Measurements from ENCODE around the gene DDT.
"Not testable (repeated sequence)": the region's sequence is repeated elsewhere in the genome, so short reads cannot be mapped to it uniquely, and the experiment has no call there.

Gene DDT

GRCh38 chr22:23974345-23974744 lies at the start of gene DDT:
Gene DDT (minus strand): TSS chr22:23974441. CDS start chr22:23974414, 27 bp downstream.
- not testable (repeated sequence) for DNase-seq

DNA sequence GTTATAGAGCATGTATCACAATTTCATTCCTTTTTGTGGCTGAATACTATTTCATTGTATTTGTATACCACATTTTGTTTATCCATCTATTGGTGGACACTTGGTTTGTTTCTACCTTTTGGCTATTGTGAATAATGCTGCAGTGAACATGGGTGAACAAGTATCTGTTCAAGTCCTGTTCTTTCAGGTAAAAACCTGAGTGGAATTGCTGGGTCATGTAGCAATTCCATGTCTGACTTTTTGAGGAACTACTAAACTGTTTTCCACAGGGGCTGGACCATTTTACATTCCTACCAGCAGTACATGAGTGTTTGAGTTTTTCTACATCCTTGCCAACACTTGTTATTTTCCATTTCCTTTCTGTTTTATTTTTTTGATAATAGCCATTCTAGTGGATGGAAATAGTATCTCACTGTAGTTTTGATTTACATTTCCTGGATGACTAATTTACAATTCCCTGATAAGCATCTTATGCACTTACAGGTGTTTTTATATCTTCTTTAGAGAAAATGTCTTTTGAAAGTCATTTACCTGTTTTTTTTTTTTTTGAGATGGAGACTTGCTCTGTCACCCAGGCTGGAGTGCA lies 49.1 kb upstream of the DDT start:
- DNase-seq: no peak

GRCh38 chr22:24021304-24021703 lies 47.1 kb upstream of the DDT start:
- no peak for DNase-seq

GRCh38 chr22:24016156-24016555 lies 41.9 kb upstream of the DDT start:
- no peak for DNase-seq

DNA sequence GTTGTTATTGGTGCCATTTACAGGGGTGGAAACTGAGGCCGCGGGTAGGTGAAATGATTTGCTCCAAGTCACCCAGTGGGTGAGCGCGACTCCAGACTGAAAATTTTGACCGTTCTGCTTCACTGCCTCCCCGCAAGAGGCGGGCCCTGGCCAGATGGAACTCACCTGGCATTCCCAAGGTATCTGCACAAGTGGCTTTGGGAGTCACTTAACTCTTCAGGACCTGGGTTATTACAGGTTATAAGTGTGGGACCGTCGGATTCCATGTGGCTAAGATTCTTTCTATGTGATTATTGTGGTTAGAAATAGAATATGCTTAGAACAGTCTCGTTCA lies 37.5 kb upstream of the DDT start:
- peak; percentile 73 for DNase-seq

GRCh38 chr22:24010018-24010391 lies 35.8 kb upstream of the DDT start:
- no peak for DNase-seq

- DNase-seq: peak; percentile 69
Measured at GRCh38 chr22:24009227-24010017, 35.2 kb upstream of the DDT start.

DNA sequence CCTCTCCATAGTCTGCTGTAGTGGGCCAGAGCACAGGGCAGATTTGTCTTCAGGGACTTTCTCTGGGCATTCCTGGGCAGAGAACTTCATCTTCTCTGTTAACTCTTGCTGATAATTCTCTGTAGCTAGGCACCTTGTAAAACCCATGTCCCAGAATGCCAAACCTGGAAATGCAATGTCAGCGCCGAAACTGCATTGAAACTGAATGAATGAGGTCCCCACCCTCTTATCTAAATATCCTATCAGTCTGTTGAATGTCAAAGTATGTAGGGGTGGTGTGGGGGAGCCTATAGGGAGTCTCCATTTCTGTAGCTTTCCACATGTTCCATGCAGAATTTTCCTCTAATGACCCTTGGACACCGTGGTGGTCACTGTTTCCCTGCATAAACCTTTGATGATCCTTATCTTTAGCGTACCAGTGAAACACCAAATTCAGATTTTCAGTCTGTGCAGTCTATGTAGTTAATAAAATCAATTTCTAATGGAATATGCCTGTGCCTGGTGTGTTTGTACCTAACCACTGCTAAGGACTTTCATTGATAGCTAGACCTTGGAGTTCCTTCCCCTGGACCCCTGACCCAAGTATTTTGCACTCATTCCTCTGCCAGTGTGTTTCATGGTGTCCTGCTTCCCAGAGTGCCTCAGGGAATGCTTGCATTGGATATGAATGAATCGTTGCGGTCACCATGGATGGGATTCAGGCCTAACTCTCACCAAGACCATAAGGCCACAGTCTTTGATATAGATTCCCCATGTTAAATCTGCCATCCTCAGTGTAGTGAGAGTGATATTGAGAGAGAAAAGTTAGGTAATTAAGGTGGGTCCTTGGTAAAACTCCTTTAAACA lies 34.4 kb upstream of the DDT start:
- DNase-seq: no peak

- no peak for DNase-seq
Measured at GRCh38 chr22:24008022-24008283, 33.7 kb upstream of the DDT start.

- no peak for DNase-seq
Measured at GRCh38 chr22:24007253-24008021, 33.2 kb upstream of the DDT start.

DNA sequence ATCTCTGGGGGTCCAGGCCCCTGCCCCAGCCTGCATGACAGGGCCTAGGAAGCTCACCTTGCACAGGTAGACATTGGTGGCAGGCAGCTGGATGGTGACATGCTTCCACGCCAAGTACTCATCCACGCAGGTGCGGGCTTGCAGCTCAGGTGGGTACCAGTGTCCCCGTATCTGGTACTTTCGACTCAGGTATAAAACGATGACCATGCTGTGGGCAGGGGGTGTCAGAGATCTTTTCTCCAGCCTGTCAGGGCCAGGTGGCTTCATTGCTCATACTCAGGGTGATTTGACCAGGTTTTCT lies 32.6 kb upstream of the DDT start:
- no peak for DNase-seq

- no peak for DNase-seq
Measured at GRCh38 chr22:24006207-24006913, 32.1 kb upstream of the DDT start.

DNA sequence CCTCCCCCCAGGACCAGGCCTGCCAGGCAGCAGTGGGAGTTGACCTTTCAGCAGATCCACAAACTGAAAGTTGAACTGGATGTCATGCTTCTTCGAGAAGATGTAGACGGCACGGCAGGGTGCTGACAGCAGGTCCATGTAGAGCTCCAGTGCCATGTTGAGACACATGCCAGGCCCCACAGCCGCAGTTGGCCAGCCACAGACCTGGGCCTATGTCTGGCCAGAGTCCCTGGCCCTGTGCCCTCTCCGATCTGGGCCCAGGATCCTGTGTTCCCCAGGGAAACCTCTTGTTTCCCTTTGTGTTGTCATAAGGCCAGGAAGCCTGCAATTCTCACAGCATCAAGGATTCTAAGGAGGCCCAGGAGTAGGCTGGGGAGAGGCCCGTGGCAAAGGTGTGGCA lies 31.0 kb upstream of the DDT start, which contains the start of gene GSTT4:
TSS of gene GSTT4 (minus strand) at position 253 of the 400 bp plus-strand sequence. CDS start at position 156, 97 bp downstream.
- DNase-seq: no peak

DNA sequence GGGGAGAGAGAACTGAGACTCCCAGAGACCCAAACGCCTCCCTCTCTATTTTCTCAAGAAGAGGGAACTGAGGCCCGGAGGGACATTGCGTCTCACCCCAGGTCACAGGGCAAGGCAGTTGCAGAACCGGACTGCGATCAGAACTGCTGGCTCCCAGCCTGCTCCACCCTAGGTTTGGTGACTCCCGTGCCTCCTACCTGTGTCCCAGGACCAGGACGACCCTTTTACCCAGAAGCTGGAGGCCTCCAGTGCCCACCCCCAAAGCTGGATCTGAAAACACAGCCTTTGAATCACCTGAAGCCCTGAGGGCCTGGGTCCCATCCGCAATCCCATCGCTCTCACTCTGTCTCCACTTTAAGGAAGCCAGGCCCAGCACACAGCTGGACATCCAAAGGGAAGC lies 29.6 kb upstream of the DDT start:
- DNase-seq: no peak

DNA sequence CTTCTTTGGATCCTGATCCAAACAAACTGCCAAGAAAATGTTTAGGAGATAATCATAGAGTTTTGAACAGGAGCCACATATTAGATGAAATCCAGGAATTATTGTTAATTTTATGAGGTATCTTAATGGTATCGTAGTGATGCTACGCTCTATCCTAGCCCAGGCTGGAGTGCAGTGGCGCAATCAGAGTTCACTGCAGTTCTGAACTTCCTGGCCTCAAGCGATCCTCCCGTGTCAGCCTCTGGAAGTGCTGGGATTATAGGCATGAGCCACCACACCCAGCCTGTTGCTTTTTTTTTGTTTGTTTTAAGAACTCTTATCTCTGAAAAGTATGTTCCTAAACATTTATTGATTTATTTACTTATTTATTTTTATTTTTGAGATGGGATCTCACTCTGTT lies 28.6 kb upstream of the DDT start:
- DNase-seq: no peak

- DNase-seq: no peak
Measured at GRCh38 chr22:24002272-24002671, 28.0 kb upstream of the DDT start.

DNA sequence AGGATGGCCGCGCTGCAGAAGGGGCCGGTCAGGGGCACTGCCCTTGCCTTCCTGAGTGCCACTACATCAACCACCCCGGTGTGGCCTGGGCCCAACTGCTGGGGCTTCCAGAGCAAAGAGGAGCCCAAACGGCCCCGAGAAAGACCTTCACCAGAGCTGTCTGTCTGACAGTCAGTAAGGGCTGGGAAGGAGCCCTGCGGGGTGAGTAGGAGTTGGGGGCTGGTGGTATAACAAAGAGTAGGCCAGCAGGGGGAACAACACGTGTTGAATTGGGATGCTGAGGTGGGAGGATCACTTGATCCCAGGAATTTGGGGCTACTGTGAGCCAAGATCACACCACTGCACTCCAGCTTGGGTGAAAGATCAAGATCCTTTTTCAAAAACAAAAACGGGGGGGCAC lies 27.1 kb upstream of the DDT start:
- DNase-seq: no peak

DNA sequence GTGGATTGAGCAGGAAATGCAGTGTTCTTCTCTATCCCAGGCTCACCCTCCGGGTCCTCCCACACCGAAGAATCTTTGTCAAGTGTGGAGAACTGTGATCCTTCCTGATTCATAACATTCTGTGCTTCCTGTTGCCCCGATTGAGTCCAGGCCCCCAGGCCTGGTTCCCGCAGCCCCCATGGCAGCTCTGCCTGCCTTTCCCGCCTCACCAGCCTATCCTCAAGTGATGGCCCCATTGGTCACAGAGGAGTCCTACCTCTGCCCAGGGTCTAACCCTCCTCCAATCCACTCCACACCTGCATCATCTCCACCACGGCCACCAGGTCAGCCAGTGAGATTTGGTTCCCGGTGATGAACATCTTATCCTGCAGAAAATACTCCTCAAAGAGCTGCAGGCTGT lies 25.5 kb upstream of the DDT start:
- not testable (repeated sequence) for DNase-seq

GRCh38 chr22:23997092-23997491 lies 22.9 kb upstream of the DDT start:
- no peak for DNase-seq

DNA sequence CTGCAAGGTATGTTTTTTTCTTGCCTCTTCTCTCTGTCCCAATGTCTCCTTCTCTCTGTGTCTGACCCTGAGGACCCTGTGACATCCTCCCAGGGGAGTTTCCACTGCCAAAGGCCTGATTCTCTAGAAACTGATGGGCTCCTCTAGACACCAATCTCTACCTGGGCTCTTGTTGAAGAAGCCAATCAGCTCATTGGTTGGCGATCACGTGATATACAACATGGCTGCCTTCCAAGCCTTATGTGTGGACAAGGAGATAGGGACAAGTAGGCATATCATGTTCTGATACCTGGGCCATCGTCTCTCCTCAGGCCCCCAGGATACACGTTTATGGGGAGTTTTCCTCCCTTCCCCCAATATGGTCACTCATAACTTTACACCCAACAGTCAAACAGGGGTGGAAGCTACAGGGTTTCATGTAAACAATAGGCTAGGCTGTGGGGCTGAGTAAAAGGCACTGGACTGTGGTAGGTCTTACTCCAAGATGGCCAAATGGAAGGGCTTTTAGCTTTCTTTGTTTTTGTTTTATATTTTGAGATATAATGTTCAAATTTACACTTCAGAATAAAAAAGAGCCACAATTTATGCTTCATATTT lies 19.4 kb upstream of the DDT start:
- peak; percentile 83 for DNase-seq

GRCh38 chr22:23993080-23993479 lies 18.8 kb upstream of the DDT start:
- not testable (repeated sequence) for DNase-seq

DNA sequence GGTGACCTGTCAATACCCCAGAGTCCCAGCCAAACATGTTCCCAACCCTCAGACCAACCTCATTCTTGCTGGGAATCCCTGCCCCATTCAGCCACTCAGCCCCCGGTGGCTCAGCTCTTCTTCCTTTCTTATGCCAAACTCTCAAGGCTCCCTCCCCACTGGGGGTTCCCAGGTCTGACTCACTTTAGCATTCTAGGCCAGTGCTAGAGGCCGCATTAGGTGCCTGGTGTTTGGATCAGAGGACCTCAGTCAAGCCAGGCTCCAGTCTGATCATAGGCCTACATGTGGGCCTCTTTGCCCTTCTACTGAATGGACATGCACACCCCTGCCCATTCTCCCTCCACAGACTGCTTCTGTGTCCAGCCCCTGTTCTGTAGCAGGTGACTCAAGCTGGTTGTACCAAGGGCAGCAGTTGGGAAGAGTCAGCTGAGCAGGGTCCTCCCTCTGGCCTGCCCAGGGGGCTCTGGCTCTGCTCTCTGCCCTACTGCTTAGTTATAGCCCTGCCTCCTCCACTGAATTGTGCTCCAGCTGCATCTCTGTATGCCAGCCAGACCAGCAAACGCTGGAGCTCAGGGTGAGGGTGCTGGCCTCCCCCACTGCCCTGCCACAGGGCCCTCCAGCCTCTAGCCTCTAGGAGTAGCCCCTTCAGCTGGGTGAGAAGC lies 15.5 kb upstream of the DDT start:
- DNase-seq: not testable (repeated sequence)

All from OCI-M1 (cell line).